Measurements from ENCODE around the gene TEX264.

DNA sequence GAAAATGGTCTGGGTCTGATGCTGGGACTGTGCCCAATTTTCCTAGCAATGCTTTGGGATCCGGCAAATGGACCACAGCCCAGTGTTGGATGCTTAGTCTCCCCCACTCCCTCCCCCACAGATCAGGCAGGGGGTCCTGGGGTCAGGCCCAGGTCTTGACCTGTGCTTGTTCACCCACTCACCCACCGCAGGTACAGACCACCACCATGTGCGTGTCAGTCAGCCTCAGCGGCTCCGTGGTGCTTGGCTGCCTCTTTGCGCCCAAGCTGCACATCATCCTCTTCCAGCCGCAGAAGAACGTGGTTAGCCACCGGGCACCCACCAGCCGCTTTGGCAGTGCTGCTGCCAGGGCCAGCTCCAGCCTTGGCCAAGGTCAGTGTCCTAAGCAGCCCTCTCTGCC, 46.4 kb downstream of the TEX264 start:
- TF ChIP-seq, protein P1, sequence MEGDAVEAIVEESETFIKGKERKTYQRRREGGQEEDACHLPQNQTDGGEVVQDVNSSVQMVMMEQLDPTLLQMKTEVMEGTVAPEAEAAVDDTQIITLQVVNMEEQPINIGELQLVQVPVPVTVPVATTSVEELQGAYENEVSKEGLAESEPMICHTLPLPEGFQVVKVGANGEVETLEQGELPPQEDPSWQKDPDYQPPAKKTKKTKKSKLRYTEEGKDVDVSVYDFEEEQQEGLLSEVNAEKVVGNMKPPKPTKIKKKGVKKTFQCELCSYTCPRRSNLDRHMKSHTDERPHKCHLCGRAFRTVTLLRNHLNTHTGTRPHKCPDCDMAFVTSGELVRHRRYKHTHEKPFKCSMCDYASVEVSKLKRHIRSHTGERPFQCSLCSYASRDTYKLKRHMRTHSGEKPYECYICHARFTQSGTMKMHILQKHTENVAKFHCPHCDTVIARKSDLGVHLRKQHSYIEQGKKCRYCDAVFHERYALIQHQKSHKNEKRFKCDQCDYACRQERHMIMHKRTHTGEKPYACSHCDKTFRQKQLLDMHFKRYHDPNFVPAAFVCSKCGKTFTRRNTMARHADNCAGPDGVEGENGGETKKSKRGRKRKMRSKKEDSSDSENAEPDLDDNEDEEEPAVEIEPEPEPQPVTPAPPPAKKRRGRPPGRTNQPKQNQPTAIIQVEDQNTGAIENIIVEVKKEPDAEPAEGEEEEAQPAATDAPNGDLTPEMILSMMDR (conservative IDR thresholded peaks at IDR 0.05; ENCODE audit: low read length), result no peak
- TF ChIP-seq EZH2phosphoT487 (IDR thresholded peaks at IDR 0.05; ENCODE audit: borderline replicate concordance, low read depth, low read length), result no peak
